GM12878 (cell line): Measurements from ENCODE around the gene TP53I11.

ENCODE experiments used
- CTCF ChIP-seq, 3 experiments: IDR thresholded peaks in 2 of 3; conservative IDR thresholded peaks in 1 of 3; 2 replicates each; pipeline ENCODE4 v1.5.1; 2011; ENCODE audit warnings: low read depth in 3 of 3, low read length in 3 of 3, mild to moderate bottlenecking in 3 of 3, control low read depth in 2 of 3, moderate library complexity in 2 of 3, inconsistent platforms in 1 of 3, mixed read lengths in 1 of 3; ENCODE audit not compliant: control insufficient read depth in 2 of 3, insufficient read depth in 1 of 3; ENCODE audit errors: extremely low read depth in 1 of 3
- HDAC6 ChIP-seq: fragments of 200-600 bp; sonication (generic); IDR thresholded peaks from one replicate; pipeline ENCODE4 v1.8.0; 2017; ENCODE audit warnings: antibody characterized with exemption; ENCODE audit not compliant: unreplicated experiment
- NFIC ChIP-seq: IDR thresholded peaks from 2 replicates; pipeline ENCODE4 v1.6.1; 2012; ENCODE audit warnings: low read depth, mild to moderate bottlenecking, inconsistent platforms, low read length, moderate library complexity
- POLR2A ChIP-seq: IDR thresholded peaks from 2 replicates; pipeline ENCODE4 v1.6.1; 2011; ENCODE audit warnings: low read depth, mild to moderate bottlenecking, low read length
- POLR2AphosphoS5 ChIP-seq: IDR thresholded peaks from 2 replicates; pipeline ENCODE4 v1.6.1; 2011; ENCODE audit warnings: mild to moderate bottlenecking, low read length, inconsistent platforms
- RAD21 ChIP-seq: IDR thresholded peaks from 2 replicates; pipeline ENCODE4 v1.6.1; 2011; ENCODE audit warnings: mild to moderate bottlenecking, low read depth, low read length, moderate library complexity; ENCODE audit not compliant: insufficient read depth
- REST ChIP-seq: IDR thresholded peaks from 2 replicates; pipeline ENCODE4 v1.6.1; 2012; ENCODE audit warnings: mild to moderate bottlenecking, low read depth, low read length
- SPI1 ChIP-seq: IDR thresholded peaks from 2 replicates; pipeline ENCODE4 v1.6.1; 2011; ENCODE audit warnings: low read depth, mild to moderate bottlenecking, low read length, moderate library complexity, borderline replicate concordance; ENCODE audit not compliant: insufficient read depth
- ZBTB33 ChIP-seq: fragments of 450-650 bp; IDR thresholded peaks from 2 replicates; pipeline ENCODE4 v1.6.1; 2017; ENCODE audit warnings: mild to moderate bottlenecking

- TF ChIP-seq SPI1 (no peak), REST (no peak), POLR2A (no peak), CTCF (IDR thresholded peaks at IDR 0.05 in 2 of 3, conservative IDR thresholded peaks at IDR 0.05 in 1 of 3; ENCODE audit: control insufficient read depth in 2 of 3, extremely low read depth in 1 of 3, insufficient read depth in 1 of 3, low read depth in 3 of 3, low read length in 3 of 3) (no peak), RAD21 (no peak), ZBTB33 (no peak), POLR2AphosphoS5 (no peak), NFIC (no peak), HDAC6 (no peak)
Measured at GRCh38 chr11:44963136-44963535, 12.5 kb upstream of the TP53I11 start.
